Lower lobe of right lung (tissue), 2 donors: ENCODE results near the gene TRIM38. TPM values are rescaled to one million over a fixed set of nuclear protein-coding genes. Genes with fewer than 3 reads are reported as not detected.
"Not testable (repeated sequence)": the region's sequence is repeated elsewhere in the genome, so short reads cannot be mapped to it uniquely, and the experiment has no call there.

Source experiments
- ATAC-seq, 2 donors: fragments of 200-7000 bp; cut with Tn5 transposase; one replicate each; pipeline ENCODE4 v1.9.1; 2020 to 2022; ENCODE audit warnings: mild to moderate bottlenecking in 2 of 2, moderate library complexity in 2 of 2
- DNase-seq: peaks from one replicate; pipeline ENCODE4 v3.0.0-alpha.2; 2020
- H3K27ac ChIP-seq: fragments of 200-600 bp; one replicate; pipeline ENCODE4 v1.8.0; 2022
- H3K27me3 ChIP-seq: fragments of 200-600 bp; one replicate; pipeline ENCODE4 v1.8.0; 2022; ENCODE audit warnings: low read depth
- H3K36me3 ChIP-seq: fragments of 200-600 bp; one replicate; pipeline ENCODE4 v1.8.0; 2022; ENCODE audit warnings: mild to moderate bottlenecking
- H3K4me1 ChIP-seq: fragments of 200-600 bp; one replicate; pipeline ENCODE4 v1.8.0; 2022
- H3K4me3 ChIP-seq: fragments of 200-600 bp; one replicate; pipeline ENCODE4 v1.8.0; 2022; ENCODE audit warnings: mild to moderate bottlenecking
- H3K9me3 ChIP-seq: fragments of 200-600 bp; one replicate; pipeline ENCODE4 v1.8.0; 2022
- intact Hi-C: fragments of 100-400 bp; cut with DNase I; formaldehyde crosslinking; loops from one replicate; pipeline ENCODE4 v1.11.0; 2022
- total RNA-seq: library from RNA; stranded (reverse); fragmentation: NEBNext Ultra II Directional; extraction: Animal tissue kit (Norgen Biotek cat#: 25700); gene quantifications from one replicate; pipeline ENCODE4 v1.2.1, GENCODE V29; 2021
- TF ChIP-seq, protein P1 (sequence below): fragments of 200-600 bp; IDR thresholded peaks from one replicate; pipeline ENCODE4 v1.8.0; 2022; ENCODE audit warnings: antibody characterized with exemption, mild to moderate bottlenecking
- donor health status: DM: no; HTN: yes; CAD: no; lungs with severe emphysema.

Gene TRIM38
- total RNA-seq, 1 donor from 2014 or later = 23.0 TPM

DNA sequence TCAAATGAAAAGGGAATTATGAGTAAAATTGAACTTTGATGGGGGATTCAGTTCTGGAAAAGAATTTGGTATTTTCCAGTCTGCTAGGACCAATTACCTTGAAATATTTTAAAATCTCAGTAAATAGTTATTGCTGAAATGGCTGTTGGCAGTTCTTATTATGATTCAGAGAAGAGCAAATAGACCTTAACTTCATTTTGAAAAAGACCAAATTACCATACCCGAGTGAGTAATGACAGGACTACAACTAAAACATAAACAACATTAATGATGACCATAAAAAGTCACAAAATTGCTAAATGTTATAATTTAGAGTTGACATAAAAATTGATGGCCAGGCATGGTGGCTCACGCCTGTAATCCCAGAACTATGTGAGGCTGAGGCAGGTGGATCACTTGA lies 21.7 kb downstream of the TRIM38 start:
- no peaks in the 10 kb centered on the region for H3K27me3 ChIP-seq
- no peak for ATAC-seq
- H3K9me3 ChIP-seq = no peaks in the 10 kb centered on the region
- no peaks in the 10 kb centered on the region for H3K4me1 ChIP-seq
- DNase-seq = no peak
- intact Hi-C loops = no loop called here
- H3K36me3 ChIP-seq = peaks cover 80% of the 10 kb centered on the region
- TF ChIP-seq, protein P1, sequence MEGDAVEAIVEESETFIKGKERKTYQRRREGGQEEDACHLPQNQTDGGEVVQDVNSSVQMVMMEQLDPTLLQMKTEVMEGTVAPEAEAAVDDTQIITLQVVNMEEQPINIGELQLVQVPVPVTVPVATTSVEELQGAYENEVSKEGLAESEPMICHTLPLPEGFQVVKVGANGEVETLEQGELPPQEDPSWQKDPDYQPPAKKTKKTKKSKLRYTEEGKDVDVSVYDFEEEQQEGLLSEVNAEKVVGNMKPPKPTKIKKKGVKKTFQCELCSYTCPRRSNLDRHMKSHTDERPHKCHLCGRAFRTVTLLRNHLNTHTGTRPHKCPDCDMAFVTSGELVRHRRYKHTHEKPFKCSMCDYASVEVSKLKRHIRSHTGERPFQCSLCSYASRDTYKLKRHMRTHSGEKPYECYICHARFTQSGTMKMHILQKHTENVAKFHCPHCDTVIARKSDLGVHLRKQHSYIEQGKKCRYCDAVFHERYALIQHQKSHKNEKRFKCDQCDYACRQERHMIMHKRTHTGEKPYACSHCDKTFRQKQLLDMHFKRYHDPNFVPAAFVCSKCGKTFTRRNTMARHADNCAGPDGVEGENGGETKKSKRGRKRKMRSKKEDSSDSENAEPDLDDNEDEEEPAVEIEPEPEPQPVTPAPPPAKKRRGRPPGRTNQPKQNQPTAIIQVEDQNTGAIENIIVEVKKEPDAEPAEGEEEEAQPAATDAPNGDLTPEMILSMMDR = no peak
- H3K27ac ChIP-seq = no peak overlapping the region
- no peak overlapping the region for H3K4me3 ChIP-seq

DNA sequence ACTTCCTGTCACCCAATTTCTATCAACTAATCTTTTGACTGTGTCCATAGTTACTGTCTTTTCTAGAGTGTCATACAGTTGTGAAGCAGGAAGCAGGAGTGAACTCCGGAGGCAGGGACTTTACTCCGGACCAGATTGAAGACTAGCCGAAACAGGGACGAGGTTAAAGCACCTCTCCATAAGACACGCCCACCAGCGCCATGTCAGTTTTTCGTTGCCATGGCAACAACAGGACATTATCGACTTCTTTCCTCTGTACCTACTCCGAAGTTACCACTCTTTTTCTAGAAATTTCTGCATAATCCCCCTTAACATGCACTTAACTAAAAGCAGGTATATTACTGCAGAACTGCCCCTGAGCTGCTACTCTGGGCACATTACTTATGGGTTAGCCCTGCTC lies 25.2 kb downstream of the TRIM38 start:
- ATAC-seq (no peak), DNase-seq (no peak)
- intact Hi-C loops = no loop called here
- Histone ChIP-seq H3K4me3 (no peak overlapping the region), H3K36me3 (peaks cover 46% of the 10 kb centered on the region), H3K27me3 (no peaks in the 10 kb centered on the region), H3K4me1 (peaks cover 9% of the 10 kb centered on the region), H3K9me3 (no peaks in the 10 kb centered on the region), H3K27ac (no peak overlapping the region)
- TF ChIP-seq, protein P1 = no peak

DNA sequence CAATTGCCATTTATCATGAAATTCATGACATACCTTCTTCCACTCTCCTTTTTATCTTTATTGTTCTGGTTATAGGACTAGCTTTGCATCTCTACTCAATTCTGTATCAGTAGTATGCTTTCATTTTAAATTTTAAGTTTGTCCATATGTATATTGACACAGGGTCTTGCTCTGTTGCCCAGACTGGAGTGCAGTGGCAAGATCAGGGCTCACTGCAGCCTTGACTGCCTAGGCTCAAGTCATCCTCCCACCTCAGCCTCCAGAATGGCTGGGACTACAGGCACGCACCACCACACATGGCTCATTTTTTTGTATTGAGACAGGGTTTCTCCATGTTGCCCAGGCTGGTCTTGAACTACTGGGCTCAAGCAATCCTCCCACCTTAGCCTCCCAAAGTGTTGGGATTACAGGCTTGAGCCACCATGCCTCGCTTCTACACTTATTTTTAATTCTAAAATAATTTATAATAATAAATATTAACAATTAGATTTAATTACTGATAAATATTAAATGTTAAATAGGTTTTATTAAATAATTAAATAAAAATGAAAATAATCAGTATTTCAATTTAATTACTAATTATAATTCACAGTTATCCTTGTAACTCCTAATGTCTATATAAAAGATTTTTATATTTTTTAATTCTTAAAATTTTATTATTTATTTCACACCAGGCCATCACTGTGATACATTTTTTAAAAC lies 27.7 kb downstream of the TRIM38 start:
- intact Hi-C loops = no loop called here
- Histone ChIP-seq H3K9me3 (no peaks in the 10 kb centered on the region), H3K4me3 (no peak overlapping the region), H3K4me1 (peaks cover 23% of the 10 kb centered on the region), H3K27me3 (no peaks in the 10 kb centered on the region), H3K27ac (no peak overlapping the region), H3K36me3 (peaks cover 21% of the 10 kb centered on the region)
- TF ChIP-seq, protein P1 = no peak
- no peak for ATAC-seq
- no peak for DNase-seq

DNA sequence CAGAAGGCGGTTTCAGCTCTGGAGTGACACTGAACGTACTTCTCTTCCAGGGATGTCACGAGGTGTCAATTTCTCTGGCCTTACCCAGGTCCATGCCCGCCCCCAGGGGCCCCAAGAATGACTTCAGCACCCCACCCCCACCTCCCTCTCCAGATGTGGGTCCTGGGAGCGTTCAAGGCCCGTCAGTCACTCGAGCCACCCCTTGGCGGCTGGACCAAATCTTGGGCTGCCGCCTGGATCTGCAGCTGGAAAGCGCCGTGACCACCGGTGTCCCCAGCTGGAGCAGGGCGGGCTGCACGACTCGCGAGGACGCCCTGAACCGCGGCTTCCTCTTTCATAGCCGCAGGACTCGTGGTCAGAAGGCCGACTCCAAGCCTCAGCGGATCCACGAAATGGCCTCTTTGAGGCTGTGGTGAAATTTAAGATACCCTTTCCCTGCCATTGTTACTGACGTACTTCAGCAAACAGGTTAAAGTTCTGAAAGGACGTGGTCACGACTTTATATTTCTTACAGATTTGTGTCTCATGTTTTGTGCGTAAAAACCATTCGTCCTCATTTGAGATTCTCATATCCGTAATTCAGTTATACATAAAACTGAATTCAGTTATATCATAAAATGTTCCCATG lies 29.3 kb downstream of the TRIM38 start:
- ATAC-seq = peak; percentile 84 to 86

DNA sequence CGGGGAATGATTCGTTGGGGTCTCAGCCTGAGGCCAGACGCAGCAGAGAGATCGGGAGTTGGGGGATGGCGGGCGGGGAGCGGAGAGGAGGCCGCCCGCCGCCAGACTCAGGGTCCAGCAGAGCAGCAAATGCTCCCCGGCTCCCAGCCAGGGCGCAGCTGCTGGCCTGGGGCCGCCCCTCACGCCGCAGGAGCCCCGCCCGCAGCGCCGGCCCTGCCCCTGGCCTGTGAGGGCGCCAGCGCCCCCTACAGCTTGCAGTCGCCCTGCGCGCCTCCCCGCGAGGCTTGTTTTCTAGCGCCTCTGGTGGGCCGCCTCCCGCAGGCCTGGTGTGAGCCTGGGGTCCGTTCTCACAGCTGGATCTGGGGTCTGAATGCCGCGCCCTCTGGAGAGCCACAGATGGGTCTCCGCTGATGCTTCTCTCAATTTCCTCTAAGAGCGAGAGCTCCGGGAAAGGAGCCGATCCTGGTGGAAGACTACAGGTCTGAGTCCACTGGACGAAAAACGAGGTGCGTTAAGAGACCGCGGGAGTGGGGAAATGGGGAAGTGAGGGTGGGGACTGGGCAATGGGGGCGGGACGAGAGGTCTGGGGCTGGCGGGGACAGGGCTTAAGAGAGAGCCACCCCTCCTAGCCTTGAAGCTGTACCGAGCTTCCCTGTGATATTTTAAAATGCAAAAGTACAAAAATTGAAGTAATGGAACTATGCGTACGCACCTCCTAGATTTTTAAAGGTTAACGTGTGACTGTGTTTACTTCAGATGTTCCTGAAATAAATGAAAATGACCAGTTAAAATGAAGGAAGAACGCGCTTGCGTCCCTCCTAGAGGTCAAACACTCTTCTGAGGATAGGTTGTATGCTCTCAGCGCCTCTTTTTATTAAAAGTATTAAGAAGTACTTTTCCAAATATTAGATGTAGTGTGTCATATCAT lies 30.1 kb downstream of the TRIM38 start:
- peak overlapping the region; percentile 65 for H3K4me3 ChIP-seq
- H3K36me3 ChIP-seq = peaks cover 14% of the 10 kb centered on the region
- H3K27ac ChIP-seq = peak overlapping the region; percentile 94
- DNase-seq (peak; percentile 96), ATAC-seq (peak; percentile 99 to 100)
- TF ChIP-seq, protein P1 = peak; percentile 99
- intact Hi-C loops = no loop called here
- H3K4me1 ChIP-seq = peaks cover 23% of the 10 kb centered on the region
- no peaks in the 10 kb centered on the region for H3K9me3 ChIP-seq
- H3K27me3 ChIP-seq = no peaks in the 10 kb centered on the region

More for the DNA sequence above, 29.3 kb downstream of the TRIM38 start:
- Histone ChIP-seq H3K36me3 (peaks cover 14% of the 10 kb centered on the region), H3K27me3 (no peaks in the 10 kb centered on the region), H3K4me1 (peaks cover 23% of the 10 kb centered on the region), H3K4me3 (peak overlapping the region; percentile 65), H3K9me3 (no peaks in the 10 kb centered on the region), H3K27ac (peak overlapping the region; percentile 94)
- DNase-seq = peak; percentile 91
- TF ChIP-seq, protein P1 = no peak
- intact Hi-C loops = no loop called here

GRCh38 chr6:25993341-25993684 lies 30.7 kb downstream of the TRIM38 start:
- H3K4me3 ChIP-seq = peak overlapping the region; percentile 65
- ATAC-seq, H3K9me3 ChIP-seq, intact Hi-C loops, DNase-seq, H3K27me3 ChIP-seq: not testable (repeated sequence)
- H3K4me1 ChIP-seq = peaks cover 23% of the 10 kb centered on the region
- H3K27ac ChIP-seq = peak overlapping the region; percentile 94
- peaks cover 13% of the 10 kb centered on the region for H3K36me3 ChIP-seq
